Loucy (cell line): ENCODE measurements around the gene FMNL3.

Source experiments
- CTCF ChIP-seq: fragments of 200-600 bp; sonication (generic); conservative IDR thresholded peaks from 2 replicates; pipeline ENCODE4 v1.5.1; 2014; ENCODE audit warnings: mild to moderate bottlenecking, antibody characterized with exemption, low read length
- EZH2phosphoT487 ChIP-seq: fragments of 200-600 bp; IDR thresholded peaks from 2 replicates; pipeline ENCODE4 v1.6.1; 2018; ENCODE audit warnings: antibody characterized with exemption, mild to moderate bottlenecking, moderate library complexity, borderline replicate concordance

- TF ChIP-seq CTCF (no peak), EZH2phosphoT487 (no peak)
Measured at GRCh38 chr12:49744363-49744885, 37.2 kb upstream of the FMNL3 start.
